ENCODE data around the gene BSPRY.

BSPRY gene

GRCh38 chr9:113352411-113352810 is 3.1 kb downstream of the BSPRY start:
- Histone ChIP-seq H3K9me2 (replicated peaks; ENCODE audit: low read depth, low read length) (no peaks in the 10 kb centered on the region), H3K4me3 (ENCODE audit: low read length, poor library complexity, severe bottlenecking) (no peak overlapping the region), H3F3A (ENCODE audit: low read depth) (peaks cover 2% of the 10 kb centered on the region; the same call in 1 of the 2 replicates), H3K36me3 (ENCODE audit: insufficient read depth, low read length) (no peaks in the 10 kb centered on the region), H3K4me1 (ENCODE audit: insufficient read depth, low read length, poor library complexity, severe bottlenecking) (peaks cover 21% of the 10 kb centered on the region), H3K9ac (ENCODE audit: low read depth, low read length, poor library complexity, severe bottlenecking) (no peak overlapping the region), H4K20me1 (ENCODE audit: insufficient read depth, low read length, poor library complexity, severe bottlenecking) (no peaks in the 10 kb centered on the region), H3K4me2 (ENCODE audit: low read depth, low read length, poor library complexity, severe bottlenecking) (no peak overlapping the region), H2AFZ (ENCODE audit: low read length) (no peak overlapping the region), H3K27me3 (ENCODE audit: insufficient read depth, low read length, poor library complexity, severe bottlenecking) (no peaks in the 10 kb centered on the region), H3K79me2 (ENCODE audit: insufficient read depth, low read length) (no peaks in the 10 kb centered on the region), H3K9me3 (ENCODE audit: insufficient read depth, low read depth, low read length) (no peaks in the 10 kb centered on the region)
- TF ChIP-seq EZH2phosphoT487 (IDR thresholded peaks at IDR 0.05; ENCODE audit: borderline replicate concordance) (no peak), CTCF (conservative IDR thresholded peaks at IDR 0.05; ENCODE audit: low read length) (no peak)

GRCh38 chr9:113355040-113355596 is 5.8 kb downstream of the BSPRY start:
- no peaks in the 10 kb centered on the region for H3K9me3 ChIP-seq (ENCODE audit: insufficient read depth, low read depth, low read length)
- no peaks in the 10 kb centered on the region for H3K9me2 ChIP-seq (replicated peaks; ENCODE audit: low read depth, low read length)
- H3K4me3 ChIP-seq (ENCODE audit: low read length, poor library complexity, severe bottlenecking): no peak overlapping the region
- H3K36me3 ChIP-seq (ENCODE audit: insufficient read depth, low read length): no peaks in the 10 kb centered on the region
- H3K27me3 ChIP-seq (ENCODE audit: insufficient read depth, low read length, poor library complexity, severe bottlenecking): no peaks in the 10 kb centered on the region
- H2AFZ ChIP-seq (ENCODE audit: low read length): no peak overlapping the region
- H3K9ac ChIP-seq (ENCODE audit: low read depth, low read length, poor library complexity, severe bottlenecking): no peak overlapping the region
- H4K20me1 ChIP-seq (ENCODE audit: insufficient read depth, low read length, poor library complexity, severe bottlenecking): no peaks in the 10 kb centered on the region
- H3K79me2 ChIP-seq (ENCODE audit: insufficient read depth, low read length): no peaks in the 10 kb centered on the region
- TF ChIP-seq EZH2phosphoT487 (IDR thresholded peaks at IDR 0.05; ENCODE audit: borderline replicate concordance) (no peak), CTCF (conservative IDR thresholded peaks at IDR 0.05; ENCODE audit: low read length) (peak; percentile 42)
- no peak overlapping the region for H3K4me2 ChIP-seq (ENCODE audit: low read depth, low read length, poor library complexity, severe bottlenecking)
- H3K4me1 ChIP-seq (ENCODE audit: insufficient read depth, low read length, poor library complexity, severe bottlenecking): peaks cover 14% of the 10 kb centered on the region
- H3F3A ChIP-seq (ENCODE audit: low read depth): no peaks in the 10 kb centered on the region

- Histone ChIP-seq H3K4me1 (ENCODE audit: insufficient read depth, low read length, poor library complexity, severe bottlenecking) (no peaks in the 10 kb centered on the region), H3K36me3 (ENCODE audit: insufficient read depth, low read length) (no peaks in the 10 kb centered on the region), H3K4me3 (ENCODE audit: low read length, poor library complexity, severe bottlenecking) (no peak overlapping the region), H3K9me3 (ENCODE audit: insufficient read depth, low read depth, low read length) (no peaks in the 10 kb centered on the region), H3F3A (ENCODE audit: low read depth) (no peaks in the 10 kb centered on the region), H4K20me1 (ENCODE audit: insufficient read depth, low read length, poor library complexity, severe bottlenecking) (no peaks in the 10 kb centered on the region), H3K4me2 (ENCODE audit: low read depth, low read length, poor library complexity, severe bottlenecking) (no peak overlapping the region), H3K79me2 (ENCODE audit: insufficient read depth, low read length) (no peaks in the 10 kb centered on the region), H3K9ac (ENCODE audit: low read depth, low read length, poor library complexity, severe bottlenecking) (no peak overlapping the region), H3K27me3 (ENCODE audit: insufficient read depth, low read length, poor library complexity, severe bottlenecking) (no peaks in the 10 kb centered on the region), H2AFZ (ENCODE audit: low read length) (no peak overlapping the region; the same call in 1 of the 2 replicates), H3K9me2 (replicated peaks; ENCODE audit: low read depth, low read length) (no peaks in the 10 kb centered on the region)
- TF ChIP-seq EZH2phosphoT487 (IDR thresholded peaks at IDR 0.05; ENCODE audit: borderline replicate concordance) (no peak), CTCF (conservative IDR thresholded peaks at IDR 0.05; ENCODE audit: low read length) (no peak)
Measured at GRCh38 chr9:113356686-113357292, 7.4 kb downstream of the BSPRY start.

All from Loucy (cell line).